Tibial nerve (tissue), 4 donors: ENCODE measurements around the gene TNS3.

Experiments
- CTCF ChIP-seq, 5 experiments: fragments of 200-600 bp in 3 of 5; fragments of 450-650 bp in 2 of 5; sonication (generic) in 3 of 5; IDR thresholded peaks; one replicate each; pipeline ENCODE4 v1.5.1; 2016 to 2019; ENCODE audit warnings: antibody characterized with exemption in 5 of 5, mild to moderate bottlenecking in 3 of 5, moderate library complexity in 2 of 5
- EP300 ChIP-seq, 2 donors: sonication (generic); formaldehyde crosslinking; IDR thresholded peaks; one replicate each; pipeline ENCODE4 v1.6.1; 2017; ENCODE audit warnings: antibody characterized with exemption in 2 of 2, mild to moderate bottlenecking in 1 of 2
- POLR2A ChIP-seq, 2 donors: fragments of 450-650 bp; IDR thresholded peaks; one replicate each; pipeline ENCODE4 v1.6.1; 2017; ENCODE audit warnings: antibody characterized with exemption in 2 of 2, mild to moderate bottlenecking in 2 of 2, moderate library complexity in 2 of 2

DNA sequence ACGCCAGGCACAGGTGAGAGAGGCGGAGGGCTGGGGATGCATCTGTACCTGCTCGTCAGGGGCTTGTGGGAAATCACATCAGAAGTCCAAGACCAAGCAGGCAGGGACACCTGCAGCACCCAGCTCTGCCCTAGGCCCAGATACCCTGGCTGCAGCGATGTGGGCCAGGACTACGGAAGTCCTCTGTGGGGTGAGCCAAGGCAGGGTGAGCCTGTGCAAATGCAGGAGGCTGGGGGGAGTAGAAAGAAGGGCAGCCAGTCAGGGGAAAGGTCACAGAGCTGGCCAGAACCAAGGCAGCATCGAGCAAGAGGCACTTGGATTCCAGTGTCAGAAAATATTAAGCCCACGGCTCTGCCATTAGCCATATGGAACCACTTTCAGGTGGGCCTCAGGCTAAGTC, 85.2 kb downstream of the TNS3 start:
- TF ChIP-seq POLR2A (IDR thresholded peaks at IDR 0.05) (no peak), CTCF (IDR thresholded peaks at IDR 0.05) (no peak), EP300 (IDR thresholded peaks at IDR 0.05) (no peak)
